Stimulated activated CD4-positive, alpha-beta T cell treated with anti-CD3 and anti-CD28 coated beads, Interleukin-4, amount 100 ng/mL, for 4 hours (primary cell): ENCODE results near the gene FAM78A.

Experiments
- DNase-seq, 2 experiments: peaks; one replicate each; pipeline ENCODE4 v3.0.0-alpha.2; 2020

FAM78A gene, protein sequence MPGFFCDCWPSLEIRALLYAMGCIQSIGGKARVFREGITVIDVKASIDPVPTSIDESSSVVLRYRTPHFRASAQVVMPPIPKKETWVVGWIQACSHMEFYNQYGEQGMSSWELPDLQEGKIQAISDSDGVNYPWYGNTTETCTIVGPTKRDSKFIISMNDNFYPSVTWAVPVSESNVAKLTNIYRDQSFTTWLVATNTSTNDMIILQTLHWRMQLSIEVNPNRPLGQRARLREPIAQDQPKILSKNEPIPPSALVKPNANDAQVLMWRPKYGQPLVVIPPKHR

GRCh38 chr9:131276094-131276888, at the start of gene FAM78A:
Gene FAM78A (minus strand): TSS chr9:131276510. CDS start chr9:131276179, 331 bp downstream.
- peak; percentile 36 to 54 for DNase-seq

GRCh38 chr9:131324736-131325679, 48.7 kb upstream of the FAM78A start:
- DNase-seq: no peak

GRCh38 chr9:131323629-131324028, 47.3 kb upstream of the FAM78A start:
- no peak for DNase-seq

DNA sequence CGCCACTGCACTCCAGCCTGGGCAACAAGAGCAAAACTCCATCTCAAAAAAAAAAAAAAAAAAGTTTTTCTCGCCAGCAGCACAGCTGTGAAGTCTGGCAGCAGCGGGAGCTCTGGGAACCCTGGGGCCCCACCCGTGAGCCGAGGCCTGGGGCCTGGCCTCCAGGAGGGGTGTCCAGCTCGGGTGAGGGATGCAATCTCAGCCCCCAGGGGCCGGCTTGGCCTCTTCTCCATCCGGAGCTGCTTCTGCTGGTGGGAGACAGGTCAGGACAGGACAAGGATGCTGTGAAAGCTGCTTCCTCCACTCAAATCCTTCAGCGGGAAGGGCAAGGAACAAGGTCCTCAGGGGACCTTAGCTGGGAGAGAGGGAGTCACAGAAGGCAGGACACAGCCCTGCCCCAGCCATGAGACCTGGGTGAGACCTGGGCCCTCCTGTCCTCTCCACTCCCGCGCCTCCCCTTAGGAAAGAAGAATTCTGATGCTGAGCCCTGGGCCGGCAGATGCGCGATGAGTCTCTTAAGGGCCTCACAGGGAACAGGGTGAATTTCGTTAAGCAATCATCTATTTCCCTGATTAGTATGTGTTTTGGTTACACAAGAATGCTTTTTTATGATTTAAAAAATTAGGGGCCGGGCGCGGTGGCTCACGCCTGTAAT, 43.8 kb upstream of the FAM78A start:
- DNase-seq: no peak

DNA sequence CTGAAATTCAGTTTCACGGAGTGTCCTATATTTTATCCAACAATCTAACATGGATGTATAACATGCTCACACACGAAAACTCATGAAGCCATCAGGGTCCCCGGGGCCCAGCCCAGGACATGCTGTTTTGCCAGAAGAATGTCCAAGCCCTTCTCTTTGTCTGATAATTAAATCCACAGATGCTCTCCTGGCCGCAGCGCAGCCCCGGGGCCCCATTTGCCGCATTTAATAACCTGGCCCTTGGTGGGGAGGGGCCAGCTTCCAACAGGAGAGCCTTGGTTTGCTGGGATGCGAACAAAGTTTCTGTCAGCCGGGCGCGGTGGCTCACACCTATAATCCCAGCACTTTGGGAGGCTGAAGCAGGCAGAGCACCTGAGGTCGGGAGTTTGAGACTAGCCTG, 43.2 kb upstream of the FAM78A start:
- no peak for DNase-seq

GRCh38 chr9:131318231-131319085, 42.1 kb upstream of the FAM78A start:
- DNase-seq: no peak

- no peak for DNase-seq
Measured at GRCh38 chr9:131312822-131313770, 36.8 kb upstream of the FAM78A start.

DNA sequence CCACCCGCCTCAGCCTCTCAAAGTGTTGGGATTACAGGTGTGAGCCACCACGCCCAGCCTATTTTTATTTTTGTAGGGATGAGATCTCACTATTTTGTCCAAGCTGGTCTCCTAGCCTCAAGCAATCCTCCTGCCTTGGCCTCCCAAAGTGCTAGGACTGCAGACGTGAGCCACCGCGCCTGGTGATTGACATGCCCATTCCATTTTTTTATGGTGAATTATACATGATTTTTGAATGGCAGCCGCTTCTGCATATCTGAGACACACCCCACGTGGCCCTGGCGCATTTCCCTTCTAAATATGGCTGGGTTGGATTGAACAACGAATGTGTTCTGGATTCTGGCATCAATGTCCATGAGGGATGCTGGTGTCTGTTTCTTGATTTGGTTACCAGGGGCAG, 35.9 kb upstream of the FAM78A start:
- DNase-seq: no peak

DNA sequence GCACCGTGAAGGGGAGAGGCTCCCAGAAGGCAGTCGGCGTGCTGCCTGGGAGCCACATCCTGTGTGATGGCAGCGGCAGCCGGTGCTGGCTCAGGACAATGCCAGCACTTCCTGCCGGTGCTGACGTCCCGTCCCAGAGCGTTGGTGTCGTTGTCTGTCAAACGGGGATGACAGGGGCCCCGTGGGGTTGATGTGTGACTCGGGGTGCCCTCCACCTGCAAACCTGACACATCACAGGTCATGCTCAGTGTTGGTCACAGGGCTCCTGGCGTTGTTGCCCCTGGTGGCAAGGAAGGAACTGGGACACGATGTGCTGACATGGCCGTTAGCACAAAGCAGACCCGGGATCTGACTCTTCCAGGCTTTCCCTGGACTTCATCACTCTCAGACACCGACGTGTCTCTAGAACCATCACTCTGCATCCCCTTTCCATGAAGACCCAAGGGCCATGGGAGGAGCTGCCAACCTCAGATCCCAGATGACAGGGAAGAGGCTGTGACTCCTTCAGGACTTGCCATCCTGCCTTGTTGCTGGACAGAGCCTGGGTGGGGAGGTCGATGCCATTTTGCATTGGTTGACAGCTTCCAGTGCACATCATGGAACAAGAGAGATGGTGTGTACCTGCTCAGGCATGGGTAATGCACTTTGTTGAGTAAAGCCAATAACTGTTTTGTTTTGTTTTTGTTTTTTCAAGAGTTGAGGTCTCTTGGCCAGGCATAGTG, 34.7 kb upstream of the FAM78A start:
- DNase-seq: peak; percentile 42 to 48

DNA sequence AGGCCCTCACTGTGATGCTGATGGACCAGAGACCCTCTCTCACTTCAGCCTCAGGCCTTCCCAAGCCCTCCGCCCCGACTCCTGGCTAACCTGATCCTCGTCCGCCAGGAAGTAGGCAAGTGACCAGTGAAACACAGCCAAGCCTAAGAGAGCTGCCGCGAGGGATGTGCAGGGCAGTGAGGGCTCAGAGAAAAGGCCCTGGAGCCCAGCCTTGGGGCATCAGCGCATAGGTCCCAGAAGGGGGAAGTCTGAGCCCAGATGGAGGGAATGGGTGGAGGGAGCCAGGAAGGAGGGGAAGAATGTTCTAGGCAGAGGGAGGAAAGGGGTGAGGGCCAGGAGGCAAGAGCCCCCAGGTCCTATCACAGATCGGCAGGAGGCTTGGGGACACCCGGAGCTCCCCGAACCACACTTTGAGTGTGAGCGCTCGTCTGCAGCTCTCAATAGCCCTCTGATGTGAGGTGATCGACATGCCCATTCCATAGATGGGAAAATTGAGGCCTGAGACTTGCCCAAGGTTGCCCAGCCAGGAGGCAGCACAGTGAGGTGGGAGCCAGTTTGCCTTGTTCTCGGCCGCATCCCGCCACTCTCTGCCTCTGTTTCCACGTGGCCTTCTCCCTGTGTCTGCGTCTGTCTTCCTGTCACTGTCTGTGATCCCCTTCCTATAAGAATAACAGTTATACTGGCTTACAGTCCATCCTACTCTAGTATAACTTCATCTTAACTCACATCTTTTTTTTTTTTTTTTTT, 33.4 kb upstream of the FAM78A start:
- DNase-seq: no peak

GRCh38 chr9:131308906-131309529, 32.7 kb upstream of the FAM78A start:
- no peak for DNase-seq

DNA sequence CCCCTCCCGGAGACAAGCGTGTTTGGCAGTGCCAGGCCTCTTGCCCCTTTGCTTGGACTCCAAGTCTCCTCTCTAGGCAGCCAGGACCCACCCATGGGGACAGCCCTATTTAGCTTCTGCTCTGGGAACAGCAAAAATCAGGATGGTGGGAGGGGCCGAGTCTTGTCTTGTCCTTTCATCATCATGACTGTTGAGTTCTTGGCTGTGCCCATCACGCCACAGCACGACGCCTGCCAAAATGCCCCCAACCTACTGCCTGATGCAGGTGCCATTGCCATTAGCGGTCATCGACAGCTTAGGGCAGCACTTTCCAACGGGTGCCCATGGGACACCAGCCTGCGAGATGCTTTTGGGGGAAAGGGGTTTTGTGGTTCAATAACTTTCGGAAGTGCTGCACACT, 32.1 kb upstream of the FAM78A start:
- no peak for DNase-seq

DNA sequence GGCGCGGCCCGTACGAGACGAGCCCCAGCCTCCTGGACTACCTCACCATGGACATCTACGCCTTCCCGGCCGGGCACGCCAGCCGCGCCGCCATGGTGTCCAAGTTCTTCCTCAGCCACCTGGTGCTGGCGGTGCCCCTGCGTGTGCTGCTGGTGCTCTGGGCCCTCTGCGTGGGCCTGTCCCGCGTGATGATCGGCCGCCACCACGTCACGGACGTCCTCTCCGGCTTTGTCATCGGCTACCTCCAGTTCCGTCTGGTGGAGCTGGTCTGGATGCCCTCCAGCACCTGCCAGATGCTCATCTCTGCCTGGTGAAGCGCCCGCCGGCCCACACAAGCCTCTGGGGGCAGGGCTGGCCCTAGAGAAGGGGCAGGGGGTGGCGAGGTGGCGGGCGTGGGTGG, 31.7 kb upstream of the FAM78A start:
- DNase-seq: no peak

- no peak for DNase-seq
Measured at GRCh38 chr9:131306397-131307004, 30.2 kb upstream of the FAM78A start.

GRCh38 chr9:131304676-131305355, 28.5 kb upstream of the FAM78A start:
- DNase-seq: no peak

DNA sequence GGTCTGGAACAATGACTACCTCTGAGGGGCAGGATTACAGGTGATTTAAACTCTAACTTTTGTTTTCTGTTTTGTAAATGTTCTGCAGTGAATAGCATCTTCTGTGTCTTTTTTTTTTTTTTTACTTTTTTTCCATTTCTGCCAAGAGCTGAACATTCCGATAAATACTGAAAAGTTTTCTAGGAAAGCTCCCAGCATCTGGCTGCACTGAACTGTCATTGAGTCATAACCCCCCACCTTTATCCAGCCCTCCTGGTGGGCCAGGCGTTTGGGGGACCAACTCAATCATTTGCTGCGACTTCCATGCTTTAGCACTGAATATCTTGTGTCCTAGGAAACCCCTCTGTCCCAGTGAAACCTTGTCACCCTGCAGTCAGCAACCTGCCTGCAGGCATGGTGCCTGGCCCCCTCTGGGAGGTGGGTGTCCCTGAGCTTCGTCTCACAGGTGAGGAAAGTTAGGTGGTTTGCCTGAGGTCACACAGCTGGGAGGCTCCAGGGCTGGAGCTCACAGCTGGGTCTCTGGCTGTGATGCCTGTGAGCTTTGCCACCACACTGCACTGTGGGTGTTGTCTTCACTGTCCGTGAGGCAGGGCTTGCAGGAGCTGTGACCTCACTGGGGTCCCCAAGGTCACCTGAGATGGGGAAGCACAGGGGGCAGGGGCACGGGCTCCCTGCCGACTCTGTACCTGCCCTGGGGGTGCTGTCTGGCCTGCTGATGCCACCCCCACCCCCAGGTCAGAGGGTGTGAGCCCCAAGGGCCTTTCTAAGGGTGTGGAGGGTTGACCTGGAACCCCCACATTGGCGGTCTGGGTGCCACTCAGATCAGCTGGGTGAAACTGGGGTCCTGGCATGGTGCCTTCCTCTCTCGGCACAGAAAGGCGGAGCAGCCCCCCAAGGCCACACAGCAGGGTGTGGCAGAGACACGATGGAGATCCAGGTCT, 27.3 kb upstream of the FAM78A start:
- DNase-seq: no peak
